Measurements from ENCODE around the gene TCF7L1. TPM values are rescaled to one million over a fixed set of nuclear protein-coding genes. Genes with fewer than 3 reads are reported as not detected.

TCF7L1 gene
- total RNA-seq, 4 donors from 2014 or later, result 0.29 to 4.0 (median 1.3) TPM

DNA sequence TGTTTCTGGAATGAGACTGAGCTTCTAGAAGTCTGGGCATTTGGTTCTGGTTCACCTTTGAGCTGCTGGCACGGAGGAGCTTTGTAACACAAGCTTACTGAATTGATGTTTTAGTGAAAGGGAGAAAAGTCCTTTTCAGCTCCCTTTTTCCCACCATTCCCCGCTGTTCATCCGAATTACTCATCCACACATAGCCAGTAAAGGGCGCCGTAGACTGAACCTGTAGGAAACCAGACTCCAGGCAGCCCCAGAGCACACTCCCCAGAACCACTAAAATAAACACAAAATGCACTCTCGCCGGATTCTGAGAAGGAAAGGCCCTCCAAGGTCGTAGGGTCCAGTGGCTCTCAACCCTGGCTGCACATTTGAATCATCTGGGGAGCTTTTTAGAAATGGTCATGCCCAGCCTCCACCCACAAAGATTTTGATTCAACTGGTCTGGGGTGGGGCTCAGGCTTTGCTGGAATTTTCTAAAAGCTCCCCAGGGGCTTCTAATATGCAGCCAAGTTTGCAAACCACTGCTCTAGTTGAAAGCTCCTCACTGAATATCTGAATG is 29.6 kb downstream of the TCF7L1 start:
- no peak for DNase-seq
- Histone ChIP-seq H3K27me3 (no peaks in the 10 kb centered on the region), H3K4me1 (peaks cover 0 to 65% (median 19%) of the 10 kb centered on the region in 3 donors), H3K4me3 (no peak overlapping the region), H3K9me3 (no peaks in the 10 kb centered on the region), H3K36me3 (no peaks in the 10 kb centered on the region), H3K27ac (no peak overlapping the region)
- intact Hi-C loops (cut with DNase I), result no loop called here
- TF ChIP-seq POLR2A (IDR thresholded peaks at IDR 0.05), result no peak
- TF ChIP-seq, protein P1, sequence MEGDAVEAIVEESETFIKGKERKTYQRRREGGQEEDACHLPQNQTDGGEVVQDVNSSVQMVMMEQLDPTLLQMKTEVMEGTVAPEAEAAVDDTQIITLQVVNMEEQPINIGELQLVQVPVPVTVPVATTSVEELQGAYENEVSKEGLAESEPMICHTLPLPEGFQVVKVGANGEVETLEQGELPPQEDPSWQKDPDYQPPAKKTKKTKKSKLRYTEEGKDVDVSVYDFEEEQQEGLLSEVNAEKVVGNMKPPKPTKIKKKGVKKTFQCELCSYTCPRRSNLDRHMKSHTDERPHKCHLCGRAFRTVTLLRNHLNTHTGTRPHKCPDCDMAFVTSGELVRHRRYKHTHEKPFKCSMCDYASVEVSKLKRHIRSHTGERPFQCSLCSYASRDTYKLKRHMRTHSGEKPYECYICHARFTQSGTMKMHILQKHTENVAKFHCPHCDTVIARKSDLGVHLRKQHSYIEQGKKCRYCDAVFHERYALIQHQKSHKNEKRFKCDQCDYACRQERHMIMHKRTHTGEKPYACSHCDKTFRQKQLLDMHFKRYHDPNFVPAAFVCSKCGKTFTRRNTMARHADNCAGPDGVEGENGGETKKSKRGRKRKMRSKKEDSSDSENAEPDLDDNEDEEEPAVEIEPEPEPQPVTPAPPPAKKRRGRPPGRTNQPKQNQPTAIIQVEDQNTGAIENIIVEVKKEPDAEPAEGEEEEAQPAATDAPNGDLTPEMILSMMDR (IDR thresholded peaks at IDR 0.05), result no peak
- WGBS, 2 donors, result 47 to 64% methylated on average over 3 to 7 of the region's 8 CpGs

DNA sequence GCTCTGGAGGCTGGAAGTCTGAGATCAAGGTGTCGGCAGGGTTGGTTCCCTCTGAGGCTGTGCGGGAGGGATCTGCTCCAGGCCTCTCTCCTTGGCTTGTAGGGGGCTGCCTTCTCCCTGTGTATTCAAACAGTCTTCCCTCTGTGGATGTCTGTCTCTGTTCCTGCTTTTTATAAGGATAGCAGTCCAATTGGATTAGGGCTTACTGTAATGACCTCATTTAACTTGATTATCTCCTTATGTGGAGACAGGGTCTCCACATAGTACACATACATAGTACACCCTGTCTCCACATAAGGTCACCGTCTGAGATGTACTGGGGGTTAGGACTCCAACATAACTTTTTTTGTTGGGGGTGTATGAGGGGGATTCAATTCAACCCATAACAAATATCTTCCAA is 30.5 kb downstream of the TCF7L1 start:
- H3K36me3 ChIP-seq, result no peaks in the 10 kb centered on the region
- DNase-seq, result no peak
- H3K27ac ChIP-seq, result no peak overlapping the region
- no peak overlapping the region for H3K4me3 ChIP-seq
- H3K27me3 ChIP-seq, result no peaks in the 10 kb centered on the region
- TF ChIP-seq, protein P1 (IDR thresholded peaks at IDR 0.05), result no peak
- TF ChIP-seq POLR2A (IDR thresholded peaks at IDR 0.05), result no peak
- intact Hi-C loops (cut with DNase I), result no loop called here
- peaks cover 0 to 57% (median 19%) of the 10 kb centered on the region in 3 donors for H3K4me1 ChIP-seq
- H3K9me3 ChIP-seq, result no peaks in the 10 kb centered on the region
- WGBS, 2 donors, result 84 to 89% methylated on average over 3 of the region's 3 CpGs

DNA sequence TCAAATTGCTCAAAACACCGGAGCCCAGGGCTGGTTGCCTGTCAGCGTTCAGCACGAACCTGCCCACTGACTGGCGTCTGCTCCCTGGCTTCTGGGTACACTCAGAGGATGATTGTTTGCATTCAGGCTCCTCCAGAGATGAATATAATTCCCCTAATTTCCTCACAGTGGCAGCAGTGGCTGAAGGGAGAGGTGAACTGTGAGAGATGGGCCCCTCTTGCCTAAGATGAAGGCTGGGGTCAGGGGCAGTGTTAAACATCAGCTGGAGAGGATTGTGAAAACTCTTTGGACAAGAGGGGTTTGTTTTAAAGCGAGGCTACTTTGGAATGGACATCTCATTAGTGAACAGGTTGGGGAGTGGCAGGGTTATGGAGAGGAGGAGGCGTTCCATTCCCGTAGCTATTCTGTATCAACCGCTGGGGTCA is 31.0 kb downstream of the TCF7L1 start:
- DNase-seq, result no peak
- intact Hi-C loops (cut with DNase I), result no loop called here

DNA sequence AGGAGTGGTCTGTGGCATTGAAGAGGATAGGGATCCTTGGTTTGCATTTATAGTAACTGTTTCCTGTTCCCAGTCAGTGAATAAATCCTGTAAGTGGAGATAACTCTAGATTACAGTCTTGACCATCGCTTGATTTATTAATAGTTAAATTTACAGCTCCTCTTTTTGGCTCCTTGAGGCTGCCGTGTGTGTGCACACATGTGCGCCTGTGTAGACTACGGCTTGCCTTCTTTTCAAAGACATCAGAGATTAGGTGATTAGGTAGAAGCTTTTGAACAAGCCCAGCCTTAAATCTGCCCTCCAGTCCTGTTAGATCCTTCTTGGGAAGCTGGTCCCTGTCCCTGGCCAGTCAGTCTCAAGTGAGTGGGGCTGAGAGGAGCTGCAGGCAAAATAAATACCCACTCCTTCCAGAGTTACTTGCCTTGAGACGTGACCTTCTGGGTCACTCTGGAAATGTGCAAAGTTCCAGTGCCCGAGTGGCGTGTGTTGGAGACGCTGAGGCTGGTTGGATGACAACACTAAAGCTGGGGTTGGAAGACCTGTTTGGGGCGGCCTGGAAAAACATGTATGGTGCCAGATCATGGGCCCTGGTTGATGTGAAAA is 32.0 kb downstream of the TCF7L1 start:
- 52 to 61% methylated on average over 9 of the region's 9 CpGs for WGBS, 2 donors
- intact Hi-C loops (cut with DNase I), result no loop called here
- DNase-seq, result no peak

More for the DNA sequence above, 31.0 kb downstream of the TCF7L1 start:
- TF ChIP-seq, protein P1 (IDR thresholded peaks at IDR 0.05), result no peak
- no peak for TF ChIP-seq POLR2A (IDR thresholded peaks at IDR 0.05)
- Histone ChIP-seq H3K36me3 (no peaks in the 10 kb centered on the region), H3K27me3 (no peaks in the 10 kb centered on the region), H3K4me1 (peaks cover 0 to 52% (median 19%) of the 10 kb centered on the region in 3 donors), H3K27ac (no peak overlapping the region), H3K4me3 (no peak overlapping the region), H3K9me3 (no peaks in the 10 kb centered on the region)
- 78 to 85% methylated on average over 8 of the region's 8 CpGs for WGBS, 2 donors

GRCh38 chr2:85166021-85166420 is 32.8 kb downstream of the TCF7L1 start:
- Histone ChIP-seq H3K27me3 (no peaks in the 10 kb centered on the region), H3K4me3 (no peak overlapping the region), H3K27ac (no peak overlapping the region), H3K4me1 (peaks cover 0 to 41% (median 19%) of the 10 kb centered on the region in 3 donors), H3K9me3 (no peaks in the 10 kb centered on the region), H3K36me3 (no peaks in the 10 kb centered on the region)
- WGBS, 2 donors, result 62 to 83% methylated on average over 1 of the region's 1 CpG
- intact Hi-C loops (cut with DNase I), result no loop called here
- TF ChIP-seq, protein P1 (IDR thresholded peaks at IDR 0.05), result no peak
- no peak for TF ChIP-seq POLR2A (IDR thresholded peaks at IDR 0.05)
- no peak for DNase-seq

More for the DNA sequence above, 32.0 kb downstream of the TCF7L1 start:
- no peak for TF ChIP-seq POLR2A (IDR thresholded peaks at IDR 0.05)
- TF ChIP-seq, protein P1 (IDR thresholded peaks at IDR 0.05), result no peak
- Histone ChIP-seq H3K4me3 (no peak overlapping the region), H3K36me3 (no peaks in the 10 kb centered on the region), H3K4me1 (peaks cover 0 to 45% (median 19%) of the 10 kb centered on the region in 3 donors), H3K27ac (no peak overlapping the region), H3K9me3 (no peaks in the 10 kb centered on the region), H3K27me3 (no peaks in the 10 kb centered on the region)

Measured in esophagus squamous epithelium (tissue), 5 donors.